Adrenal gland (tissue), 5 donors: Measurements from ENCODE around the gene MRPL18.

Experiments
- POLR2A ChIP-seq, 2 donors: fragments of 450-650 bp; IDR thresholded peaks; one replicate each; pipeline ENCODE4 v1.6.1; 2017; ENCODE audit warnings: antibody characterized with exemption in 2 of 2, mild to moderate bottlenecking in 2 of 2, moderate library complexity in 1 of 2
- TF ChIP-seq, protein P1 (sequence below), 6 experiments: fragments of 450-650 bp in 4 of 6; fragments of 200-600 bp in 2 of 6; sonication (generic) in 1 of 6; IDR thresholded peaks; 1 replicate in 5 of 6; 2 replicates in 1 of 6; pipeline versions ENCODE4 v1.5.1 to v1.8.0; 2016 to 2021; ENCODE audit warnings: antibody characterized with exemption in 6 of 6, mild to moderate bottlenecking in 2 of 6, moderate library complexity in 1 of 6
- donor health status: DM: no; HTN: no; CAD: no.

DNA sequence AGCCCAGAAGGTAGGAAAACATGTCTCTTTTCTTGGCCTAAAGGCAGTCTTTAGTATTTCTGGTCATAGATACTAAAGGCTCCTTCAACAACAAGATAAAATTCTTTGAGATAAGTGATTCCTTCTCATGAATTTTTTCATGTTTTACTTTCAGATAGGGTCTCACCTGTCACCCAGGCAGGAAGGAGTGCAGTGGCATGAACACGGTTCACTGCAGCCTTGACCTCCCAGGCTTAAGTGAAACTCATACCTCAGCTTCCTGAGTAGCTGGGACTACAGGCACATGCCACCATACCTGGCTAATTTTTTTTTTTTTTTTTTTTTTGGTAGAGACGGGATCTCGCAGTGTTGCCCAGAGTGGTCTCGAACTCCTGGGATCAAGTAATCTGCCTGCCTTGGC lies 18.9 kb downstream of the MRPL18 start:
- TF ChIP-seq, protein P1, sequence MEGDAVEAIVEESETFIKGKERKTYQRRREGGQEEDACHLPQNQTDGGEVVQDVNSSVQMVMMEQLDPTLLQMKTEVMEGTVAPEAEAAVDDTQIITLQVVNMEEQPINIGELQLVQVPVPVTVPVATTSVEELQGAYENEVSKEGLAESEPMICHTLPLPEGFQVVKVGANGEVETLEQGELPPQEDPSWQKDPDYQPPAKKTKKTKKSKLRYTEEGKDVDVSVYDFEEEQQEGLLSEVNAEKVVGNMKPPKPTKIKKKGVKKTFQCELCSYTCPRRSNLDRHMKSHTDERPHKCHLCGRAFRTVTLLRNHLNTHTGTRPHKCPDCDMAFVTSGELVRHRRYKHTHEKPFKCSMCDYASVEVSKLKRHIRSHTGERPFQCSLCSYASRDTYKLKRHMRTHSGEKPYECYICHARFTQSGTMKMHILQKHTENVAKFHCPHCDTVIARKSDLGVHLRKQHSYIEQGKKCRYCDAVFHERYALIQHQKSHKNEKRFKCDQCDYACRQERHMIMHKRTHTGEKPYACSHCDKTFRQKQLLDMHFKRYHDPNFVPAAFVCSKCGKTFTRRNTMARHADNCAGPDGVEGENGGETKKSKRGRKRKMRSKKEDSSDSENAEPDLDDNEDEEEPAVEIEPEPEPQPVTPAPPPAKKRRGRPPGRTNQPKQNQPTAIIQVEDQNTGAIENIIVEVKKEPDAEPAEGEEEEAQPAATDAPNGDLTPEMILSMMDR (IDR thresholded peaks at IDR 0.05): no peak
- TF ChIP-seq POLR2A (IDR thresholded peaks at IDR 0.05): no peak
